Ovary (tissue), 3 donors: ENCODE data around the gene GTF2IRD1.

ENCODE experiments used
- EP300 ChIP-seq: sonication (generic); formaldehyde crosslinking; IDR thresholded peaks from one replicate; pipeline ENCODE4 v1.6.1; 2017; ENCODE audit warnings: antibody characterized with exemption
- POLR2A ChIP-seq: fragments of 450-650 bp; IDR thresholded peaks from one replicate; pipeline ENCODE4 v1.6.1; 2017; ENCODE audit warnings: antibody characterized with exemption, mild to moderate bottlenecking, moderate library complexity
- TF ChIP-seq, protein P1 (sequence below), 3 donors: fragments of 450-650 bp in 2 of 3; fragments of 200-600 bp in 1 of 3; IDR thresholded peaks; one replicate each; pipeline versions ENCODE4 v1.5.1 to v1.8.0; 2016 to 2022; ENCODE audit warnings: antibody characterized with exemption in 3 of 3, mild to moderate bottlenecking in 1 of 3
- donor health status: DM: no; HTN: no; CAD: no.

DNA sequence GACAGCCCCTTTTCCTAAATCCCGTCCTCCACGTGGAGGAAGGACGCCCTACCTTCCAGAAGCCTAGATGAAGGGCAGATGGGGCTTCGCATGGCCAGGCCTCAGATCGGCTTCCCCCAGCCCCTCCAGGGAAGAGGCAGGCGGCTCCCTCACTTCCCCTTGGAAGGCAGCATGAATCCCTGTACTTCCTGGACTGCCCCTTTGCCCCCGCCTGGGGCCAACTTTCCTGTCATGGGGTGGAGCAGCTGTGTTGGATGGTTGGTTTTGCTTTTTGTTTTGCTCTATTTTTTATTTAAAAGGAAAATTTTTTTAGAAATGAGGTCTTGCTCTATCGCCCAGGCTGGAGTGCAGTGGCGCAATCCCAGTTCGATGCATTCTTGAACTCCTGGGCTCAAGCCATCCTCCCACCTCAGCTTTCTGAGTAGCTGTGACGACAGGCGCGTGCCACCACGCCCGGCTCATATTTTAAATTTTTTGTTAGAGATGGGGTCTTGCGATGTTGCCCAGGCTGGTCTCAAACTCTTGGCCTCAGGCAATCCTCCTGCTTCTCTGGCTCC is 27.2 kb downstream of the GTF2IRD1 start:
- TF ChIP-seq, protein P1, sequence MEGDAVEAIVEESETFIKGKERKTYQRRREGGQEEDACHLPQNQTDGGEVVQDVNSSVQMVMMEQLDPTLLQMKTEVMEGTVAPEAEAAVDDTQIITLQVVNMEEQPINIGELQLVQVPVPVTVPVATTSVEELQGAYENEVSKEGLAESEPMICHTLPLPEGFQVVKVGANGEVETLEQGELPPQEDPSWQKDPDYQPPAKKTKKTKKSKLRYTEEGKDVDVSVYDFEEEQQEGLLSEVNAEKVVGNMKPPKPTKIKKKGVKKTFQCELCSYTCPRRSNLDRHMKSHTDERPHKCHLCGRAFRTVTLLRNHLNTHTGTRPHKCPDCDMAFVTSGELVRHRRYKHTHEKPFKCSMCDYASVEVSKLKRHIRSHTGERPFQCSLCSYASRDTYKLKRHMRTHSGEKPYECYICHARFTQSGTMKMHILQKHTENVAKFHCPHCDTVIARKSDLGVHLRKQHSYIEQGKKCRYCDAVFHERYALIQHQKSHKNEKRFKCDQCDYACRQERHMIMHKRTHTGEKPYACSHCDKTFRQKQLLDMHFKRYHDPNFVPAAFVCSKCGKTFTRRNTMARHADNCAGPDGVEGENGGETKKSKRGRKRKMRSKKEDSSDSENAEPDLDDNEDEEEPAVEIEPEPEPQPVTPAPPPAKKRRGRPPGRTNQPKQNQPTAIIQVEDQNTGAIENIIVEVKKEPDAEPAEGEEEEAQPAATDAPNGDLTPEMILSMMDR (IDR thresholded peaks at IDR 0.05): no peak
- no peak for TF ChIP-seq POLR2A
- TF ChIP-seq EP300: no peak
